ENCODE measurements around the gene POU5F1.
"Not testable (repeated sequence)": the region's sequence is repeated elsewhere in the genome, so short reads cannot be mapped to it uniquely, and the experiment has no call there.

The POU5F1 gene

DNA sequence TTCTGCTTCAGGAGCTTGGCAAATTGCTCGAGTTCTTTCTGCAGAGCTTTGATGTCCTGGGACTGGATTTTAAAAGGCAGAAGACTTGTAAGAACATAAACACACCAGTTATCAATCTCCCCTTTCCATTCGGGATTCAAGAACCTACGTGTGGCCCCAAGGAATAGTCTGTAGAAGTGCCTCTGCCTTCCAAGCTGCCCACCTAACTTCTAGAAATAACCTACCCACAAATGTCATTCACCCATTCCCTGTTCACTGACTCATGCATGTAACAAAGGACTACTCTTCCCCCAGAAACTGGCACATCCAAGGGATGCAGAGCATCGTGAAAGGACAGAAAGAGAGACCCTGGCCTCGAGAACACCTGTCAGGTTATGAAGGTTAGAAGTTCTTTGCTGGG lies 4.5 kb downstream of the POU5F1 start:
- DNase-seq (ENCODE audit: low read depth in 2 of 2) = no peak

GRCh38 chr6:31165064-31165832 lies 5.2 kb downstream of the POU5F1 start:
- not testable (repeated sequence) for DNase-seq (ENCODE audit: low read depth in 2 of 2)

DNA sequence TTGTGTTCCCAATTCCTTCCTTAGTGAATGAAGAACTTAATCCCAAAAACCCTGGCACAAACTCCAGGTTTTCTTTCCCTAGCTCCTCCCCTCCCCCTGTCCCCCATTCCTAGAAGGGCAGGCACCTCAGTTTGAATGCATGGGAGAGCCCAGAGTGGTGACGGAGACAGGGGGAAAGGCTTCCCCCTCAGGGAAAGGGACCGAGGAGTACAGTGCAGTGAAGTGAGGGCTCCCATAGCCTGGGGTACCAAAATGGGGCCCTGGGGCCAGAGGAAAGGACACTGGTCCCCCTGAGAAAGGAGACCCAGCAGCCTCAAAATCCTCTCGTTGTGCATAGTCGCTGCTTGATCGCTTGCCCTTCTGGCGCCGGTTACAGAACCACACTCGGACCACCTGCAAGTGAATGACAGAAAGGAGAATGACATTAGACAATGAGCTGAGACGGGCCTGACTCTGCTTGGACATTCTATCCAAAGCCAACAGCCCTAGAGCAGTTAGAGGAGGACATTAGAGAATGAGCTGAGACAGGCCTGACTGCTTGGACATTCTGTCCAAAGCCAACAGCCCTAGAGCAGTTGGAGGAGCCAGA lies 5.9 kb downstream of the POU5F1 start:
- not testable (repeated sequence) for DNase-seq (ENCODE audit: low read depth in 2 of 2)

GRCh38 chr6:31163922-31164321 lies 6.6 kb downstream of the POU5F1 start:
- DNase-seq (ENCODE audit: low read depth in 2 of 2) = no peak

DNA sequence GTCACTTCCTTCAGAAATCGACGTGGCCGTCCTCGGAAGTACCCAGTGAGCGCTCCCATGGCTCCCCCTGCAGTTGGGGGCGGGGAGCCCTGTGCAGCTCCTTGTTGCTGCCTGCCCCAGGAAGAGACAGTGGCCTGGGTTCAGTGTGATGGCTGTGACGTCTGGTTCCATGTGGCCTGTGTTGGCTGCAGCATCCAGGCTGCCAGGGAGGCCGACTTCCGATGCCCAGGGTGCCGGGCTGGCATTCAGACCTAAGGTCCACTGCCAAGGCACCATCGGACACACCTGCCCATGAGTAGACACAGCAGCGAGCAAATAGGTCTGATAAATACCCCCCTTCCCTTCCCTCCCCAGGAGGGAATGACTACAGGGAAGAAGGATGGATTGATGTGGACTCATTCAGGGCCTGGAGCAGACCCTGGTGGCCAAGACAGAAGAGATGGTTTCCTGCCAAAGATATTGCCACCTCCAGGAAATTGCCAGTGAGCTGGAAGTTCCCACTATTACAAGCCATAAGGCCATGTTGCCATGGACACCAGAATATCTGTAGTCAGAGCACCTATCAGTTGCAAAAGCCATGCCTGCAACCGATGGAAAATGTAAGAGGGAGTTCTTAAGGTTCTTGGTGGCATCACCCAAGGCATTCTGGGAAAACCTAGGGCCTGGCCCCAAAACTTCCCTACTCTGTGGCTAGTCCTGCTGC lies 7.9 kb downstream of the POU5F1 start:
- no peak for DNase-seq (ENCODE audit: low read depth in 2 of 2)

DNA sequence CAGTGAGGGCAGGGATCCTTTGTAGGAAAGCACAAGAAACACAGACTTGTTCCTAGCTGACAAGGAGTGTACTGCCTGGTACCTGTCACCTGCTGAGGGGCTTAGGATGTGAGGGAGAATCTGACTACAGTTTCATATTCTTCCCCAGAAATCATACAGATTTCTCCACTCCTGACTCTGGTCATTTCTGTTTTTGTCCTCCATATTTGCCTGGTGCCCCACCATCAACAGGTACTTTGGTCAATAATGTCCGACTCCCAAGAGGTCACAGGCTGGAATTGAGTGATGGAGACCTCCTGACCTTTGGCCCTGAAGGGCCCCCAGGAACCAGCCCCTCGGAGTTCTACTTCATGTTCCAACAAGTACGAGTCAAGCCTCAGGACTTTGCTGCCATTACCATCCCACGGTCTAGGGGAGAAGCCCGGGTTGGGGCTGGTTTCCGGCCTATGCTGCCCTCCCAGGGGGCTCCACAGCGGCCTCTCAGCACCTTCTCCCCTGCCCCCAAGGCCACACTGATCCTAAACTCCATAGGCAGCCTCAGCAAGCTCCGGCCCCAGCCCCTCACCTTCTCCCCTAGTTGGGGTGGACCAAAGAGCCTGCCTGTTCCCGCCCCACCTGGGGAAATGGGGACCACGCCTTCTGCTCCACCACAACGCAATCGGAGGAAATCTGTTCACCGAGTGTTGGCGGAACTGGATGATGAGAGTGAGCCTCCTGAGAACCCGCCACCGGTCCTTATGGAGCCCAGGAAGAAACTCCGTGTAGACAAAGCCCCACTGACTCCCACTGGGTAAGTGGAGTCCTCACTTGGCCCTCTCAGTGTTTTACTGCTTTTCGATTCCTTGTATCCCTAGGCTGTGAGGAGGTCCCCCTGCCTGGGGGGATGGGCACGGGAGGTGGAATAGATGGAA lies 9.0 kb downstream of the POU5F1 start:
- DNase-seq (ENCODE audit: low read depth in 2 of 2) = no peak

DNA sequence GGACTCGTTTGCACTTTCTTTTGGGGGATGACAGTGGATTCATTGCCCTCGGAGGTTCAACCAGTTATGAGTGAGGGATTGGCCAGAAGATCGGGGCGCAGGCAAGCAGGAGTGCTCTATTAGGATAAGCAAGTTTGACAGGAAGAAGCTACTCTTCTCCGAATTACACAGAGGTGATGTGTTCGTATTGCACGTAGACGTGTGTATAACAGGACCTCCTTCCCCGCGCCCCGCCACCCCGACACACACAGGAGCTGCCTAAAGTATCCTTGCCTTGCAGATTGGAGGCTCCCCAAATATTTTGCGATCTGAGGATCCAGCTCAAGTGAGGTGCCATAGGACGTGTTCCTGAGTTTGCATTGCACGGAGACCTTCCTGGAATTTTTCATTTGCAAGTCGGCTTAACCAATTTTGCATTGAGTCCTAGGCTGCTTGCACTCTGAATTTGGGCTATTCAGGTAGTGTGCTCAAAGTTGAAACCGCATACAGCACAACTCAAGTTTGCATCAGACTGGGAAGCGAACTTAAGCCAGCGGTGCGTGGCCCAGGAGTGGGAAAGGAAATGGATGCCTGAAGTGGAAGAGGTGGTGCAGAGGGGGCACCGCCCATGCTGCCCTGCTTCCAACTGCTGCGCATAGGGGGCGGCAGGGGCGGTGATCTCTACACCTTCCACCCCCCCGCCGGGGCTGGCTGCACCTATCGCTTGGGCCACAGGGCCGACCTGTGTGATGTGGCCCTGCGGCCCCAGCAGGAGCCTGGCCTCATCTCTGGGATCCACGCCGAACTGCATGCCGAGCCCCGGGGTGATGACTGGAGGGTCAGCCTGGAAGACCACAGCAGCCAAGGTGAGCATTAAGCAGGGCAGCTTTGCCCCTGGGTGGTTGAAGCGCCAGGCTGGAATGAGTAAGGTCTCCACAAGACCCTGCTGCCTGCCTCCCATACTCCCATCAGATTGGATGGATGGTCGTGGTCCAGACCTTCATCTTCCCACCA lies 11.3 kb downstream of the POU5F1 start:
- no peak for DNase-seq (ENCODE audit: low read depth in 2 of 2)

DNA sequence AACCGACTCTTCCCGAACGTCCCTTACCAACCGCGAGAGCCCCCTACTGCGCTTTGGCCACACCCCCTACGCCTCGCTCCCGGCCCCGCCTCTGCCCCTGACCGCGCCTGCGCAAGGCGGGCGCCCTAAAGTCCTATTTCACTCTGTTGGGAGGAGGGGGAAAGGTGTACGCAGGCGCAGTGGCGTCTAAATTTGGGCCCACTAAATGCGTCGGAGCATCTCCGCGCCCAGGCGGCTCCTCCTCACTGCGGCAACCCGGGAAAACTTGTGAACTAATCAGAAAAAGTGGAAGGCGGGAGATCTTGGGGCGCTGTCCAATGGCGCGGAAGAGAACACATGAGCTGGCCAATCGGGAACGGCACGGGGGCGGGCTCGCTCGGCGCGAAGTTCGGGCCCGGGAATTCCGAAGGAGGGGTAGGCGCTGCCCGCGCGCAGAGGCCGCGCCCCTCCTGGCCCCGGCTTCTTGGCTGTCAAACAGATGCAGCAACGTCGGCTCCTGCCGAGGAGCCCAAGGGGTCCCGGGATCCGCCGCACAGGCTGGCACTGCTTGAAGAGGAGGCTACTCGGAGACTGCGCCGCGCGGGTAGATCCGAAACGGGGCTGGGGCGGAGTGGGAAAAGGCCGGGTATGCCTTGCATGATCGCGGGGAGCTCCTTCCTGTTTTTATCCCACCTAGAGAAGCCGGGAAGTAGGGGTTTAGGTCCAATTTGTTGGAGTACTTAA lies 12.2 kb downstream of the POU5F1 start, which contains the start of gene TCF19:
Gene TCF19 (plus strand): TSS at position 450 of the 723 bp plus-strand sequence. CDS start 881 bp downstream, outside the sequence.
- DNase-seq (ENCODE audit: low read depth in 2 of 2) = peak; percentile 99

DNA sequence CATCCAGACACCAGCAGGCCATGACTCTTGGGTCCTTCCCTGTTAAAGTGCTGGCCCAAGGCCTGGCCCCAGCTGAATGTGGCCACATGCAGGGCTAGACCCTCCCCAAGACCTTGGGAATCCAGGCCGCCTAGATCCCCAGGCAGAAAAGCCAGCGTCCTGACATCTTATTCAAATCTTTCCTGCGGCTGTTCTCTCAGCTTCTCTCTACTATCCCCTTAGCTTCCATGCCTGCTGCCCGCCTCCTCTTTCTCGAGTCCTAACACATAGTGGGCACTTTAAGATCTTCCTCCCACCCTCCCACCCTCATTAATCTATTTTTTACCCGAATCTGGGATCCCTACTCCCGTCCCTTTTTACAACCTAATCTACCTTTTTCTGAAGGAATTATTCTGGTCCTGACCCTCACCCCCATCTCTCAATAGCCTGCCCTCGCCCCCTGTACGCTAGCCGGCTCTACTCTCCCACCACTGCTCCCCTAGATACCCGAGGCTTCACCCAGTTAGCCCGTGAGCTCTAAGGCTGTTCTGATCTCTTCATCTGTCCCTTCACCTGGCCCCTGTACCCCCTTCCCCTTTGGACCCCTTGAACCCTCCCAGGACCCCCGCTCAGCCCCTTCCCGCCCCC lies 12.9 kb downstream of the POU5F1 start, which contains the start of gene CCHCR1:
Gene CCHCR1 (minus strand): TSS at position 290 of the 627 bp plus-strand sequence. CDS start 202 bp downstream, at position 88.
- DNase-seq (ENCODE audit: low read depth in 2 of 2) = no peak

- DNase-seq (ENCODE audit: low read depth in 2 of 2) = no peak
These were observed 13.8 kb downstream of the POU5F1 start for GRCh38 chr6:31156641-31157040.

DNA sequence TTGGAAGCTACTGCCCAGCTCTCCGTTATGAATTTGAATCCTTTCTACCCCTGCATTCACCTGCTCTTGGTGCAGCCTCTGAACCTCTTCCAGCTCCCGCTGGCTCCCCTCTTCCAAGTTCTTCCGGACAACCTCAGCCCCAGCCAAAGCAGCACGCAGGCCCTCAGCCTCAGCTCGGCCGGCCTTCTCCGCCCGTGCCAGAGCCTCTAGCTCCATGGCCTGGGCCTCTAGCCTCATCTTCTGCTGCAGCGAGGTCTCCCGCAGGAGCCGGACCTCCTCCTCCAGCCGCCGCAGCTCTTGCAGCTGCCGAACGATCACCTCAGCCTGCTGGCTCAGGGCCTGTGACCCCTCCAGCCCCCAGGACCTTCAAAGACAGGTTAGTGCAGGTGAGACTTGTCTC lies 16.0 kb downstream of the POU5F1 start:
- DNase-seq (ENCODE audit: low read depth in 2 of 2) = no peak

GRCh38 chr6:31152781-31153180 lies 17.7 kb downstream of the POU5F1 start:
- no peak for DNase-seq (ENCODE audit: low read depth in 2 of 2)

GRCh38 chr6:31149827-31150447 lies 20.5 kb downstream of the POU5F1 start:
- DNase-seq (ENCODE audit: low read depth in 2 of 2) = no peak

GRCh38 chr6:31145386-31145785 lies 25.1 kb downstream of the POU5F1 start:
- no peak for DNase-seq (ENCODE audit: low read depth in 2 of 2)

GRCh38 chr6:31144970-31145340 lies 25.5 kb downstream of the POU5F1 start:
- DNase-seq (ENCODE audit: low read depth in 2 of 2) = no peak

GRCh38 chr6:31144296-31144969 lies 26.0 kb downstream of the POU5F1 start:
- no peak for DNase-seq (ENCODE audit: low read depth in 2 of 2)

GRCh38 chr6:31143148-31143547 lies 27.3 kb downstream of the POU5F1 start:
- DNase-seq (ENCODE audit: low read depth in 2 of 2) = no peak

GRCh38 chr6:31142361-31142761 lies 28.1 kb downstream of the POU5F1 start:
- no peak for DNase-seq (ENCODE audit: low read depth in 2 of 2)
